ENCODE results near the gene DOLK.

DOLK gene

DNA sequence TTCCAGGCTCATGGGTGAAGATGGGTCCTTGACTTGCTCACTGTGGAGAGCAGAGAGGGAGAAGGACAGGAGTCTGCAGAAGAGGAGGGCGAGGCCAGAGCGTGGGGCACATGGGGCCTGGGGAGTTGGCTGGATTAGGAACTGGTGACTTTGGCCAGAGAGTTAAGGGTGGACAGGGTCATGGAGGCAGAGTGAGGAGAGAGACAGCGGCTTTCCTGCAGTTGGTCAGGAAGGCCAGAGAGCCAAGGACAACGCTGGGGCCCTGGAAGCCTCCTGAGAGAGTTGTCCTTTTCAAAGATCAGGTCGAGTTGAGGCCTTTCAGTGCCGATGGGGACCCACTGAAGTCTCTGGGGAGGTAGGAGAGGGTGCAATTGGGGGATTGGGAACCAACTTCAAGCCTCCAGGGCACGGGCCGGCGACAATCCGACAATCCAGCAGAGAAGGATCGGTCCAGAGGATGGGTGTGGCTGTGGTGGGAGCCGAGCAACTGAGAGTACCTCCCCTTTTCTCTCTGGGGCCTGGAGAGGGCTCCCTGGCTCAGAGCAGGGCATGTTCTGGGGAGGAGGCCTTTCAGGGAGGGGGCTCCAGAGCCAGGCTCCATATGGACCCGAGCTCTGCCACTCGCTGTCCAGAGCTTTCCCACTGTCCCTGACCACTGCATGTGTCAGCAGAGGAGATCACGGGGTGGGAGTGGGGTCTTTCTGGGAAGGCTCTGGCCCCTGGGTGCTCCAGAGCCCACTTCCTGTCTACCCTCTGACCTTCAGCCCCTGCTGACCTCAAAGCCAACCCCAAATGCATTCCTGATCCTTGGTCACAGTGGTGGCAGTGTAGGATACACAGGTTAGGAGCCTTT is 34.1 kb downstream of the DOLK start:
- DNase-seq (ENCODE audit: low read depth): no peak
- TF ChIP-seq, protein P1, sequence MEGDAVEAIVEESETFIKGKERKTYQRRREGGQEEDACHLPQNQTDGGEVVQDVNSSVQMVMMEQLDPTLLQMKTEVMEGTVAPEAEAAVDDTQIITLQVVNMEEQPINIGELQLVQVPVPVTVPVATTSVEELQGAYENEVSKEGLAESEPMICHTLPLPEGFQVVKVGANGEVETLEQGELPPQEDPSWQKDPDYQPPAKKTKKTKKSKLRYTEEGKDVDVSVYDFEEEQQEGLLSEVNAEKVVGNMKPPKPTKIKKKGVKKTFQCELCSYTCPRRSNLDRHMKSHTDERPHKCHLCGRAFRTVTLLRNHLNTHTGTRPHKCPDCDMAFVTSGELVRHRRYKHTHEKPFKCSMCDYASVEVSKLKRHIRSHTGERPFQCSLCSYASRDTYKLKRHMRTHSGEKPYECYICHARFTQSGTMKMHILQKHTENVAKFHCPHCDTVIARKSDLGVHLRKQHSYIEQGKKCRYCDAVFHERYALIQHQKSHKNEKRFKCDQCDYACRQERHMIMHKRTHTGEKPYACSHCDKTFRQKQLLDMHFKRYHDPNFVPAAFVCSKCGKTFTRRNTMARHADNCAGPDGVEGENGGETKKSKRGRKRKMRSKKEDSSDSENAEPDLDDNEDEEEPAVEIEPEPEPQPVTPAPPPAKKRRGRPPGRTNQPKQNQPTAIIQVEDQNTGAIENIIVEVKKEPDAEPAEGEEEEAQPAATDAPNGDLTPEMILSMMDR (IDR thresholded peaks at IDR 0.05; ENCODE audit: low read depth, low read length, missing control alignments): no peak
- no peak overlapping the region for H3K4me3 ChIP-seq (ENCODE audit: low read depth, low read length)

DNA sequence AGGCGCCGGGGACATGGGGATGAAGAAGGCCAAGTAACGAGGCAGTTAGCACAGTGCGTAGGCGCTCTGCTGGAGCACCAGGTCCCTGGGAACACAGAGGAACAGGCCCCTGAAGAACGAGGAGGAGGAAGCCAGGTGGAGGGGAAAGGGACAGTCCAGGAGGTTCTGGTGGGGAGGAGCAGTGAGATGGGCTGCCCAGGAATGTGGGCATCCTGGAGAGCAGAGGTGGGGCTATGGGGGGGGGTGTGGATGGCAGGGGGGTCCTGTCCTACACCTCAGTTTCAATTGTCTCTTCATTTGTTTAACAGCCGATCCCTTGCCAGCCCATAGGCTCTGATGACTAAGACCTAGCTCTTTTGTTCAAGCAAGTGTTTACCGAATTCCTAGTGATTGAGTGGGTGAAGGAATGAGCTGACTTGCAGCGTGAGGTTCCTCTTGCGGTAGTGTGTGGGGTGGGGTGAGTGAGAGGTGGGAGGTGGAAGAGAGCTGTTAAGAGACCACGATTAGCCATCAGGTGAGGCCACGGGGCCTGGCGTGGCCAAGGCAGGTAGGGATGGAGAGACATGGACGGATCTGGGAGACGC is 35.0 kb downstream of the DOLK start:
- H3K4me3 ChIP-seq (ENCODE audit: low read depth, low read length): no peak overlapping the region
- TF ChIP-seq, protein P1 (IDR thresholded peaks at IDR 0.05; ENCODE audit: low read depth, low read length, missing control alignments): no peak
- DNase-seq (ENCODE audit: low read depth): no peak

DNA sequence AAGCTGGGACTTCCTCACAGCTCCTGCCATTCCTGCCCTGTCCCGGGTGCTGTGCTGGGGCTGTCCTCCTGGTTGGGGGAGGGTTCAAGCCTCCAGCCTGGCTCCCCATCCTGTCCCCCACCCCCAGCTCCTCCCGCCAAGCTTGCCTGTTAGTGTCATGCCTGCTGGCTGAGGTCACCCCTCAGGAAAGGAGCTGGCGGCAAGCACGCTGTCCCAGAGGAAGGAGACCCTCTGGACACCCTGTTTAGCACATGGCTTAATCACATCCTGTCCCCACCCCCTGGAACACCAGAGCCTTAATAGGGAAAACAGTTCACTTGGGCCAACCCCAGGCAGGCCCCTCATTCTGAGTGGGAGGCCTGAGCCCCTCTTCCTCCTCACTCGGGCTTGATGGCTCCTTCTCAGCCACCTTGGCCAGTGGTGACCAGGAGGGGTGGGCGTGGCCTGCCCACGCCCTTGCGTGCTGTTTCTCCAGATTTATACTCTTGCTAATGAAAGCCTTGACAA is 35.8 kb downstream of the DOLK start:
- TF ChIP-seq, protein P1 (IDR thresholded peaks at IDR 0.05; ENCODE audit: low read depth, low read length, missing control alignments): no peak
- no peak for DNase-seq (ENCODE audit: low read depth)
- no peak overlapping the region for H3K4me3 ChIP-seq (ENCODE audit: low read depth, low read length)

DNA sequence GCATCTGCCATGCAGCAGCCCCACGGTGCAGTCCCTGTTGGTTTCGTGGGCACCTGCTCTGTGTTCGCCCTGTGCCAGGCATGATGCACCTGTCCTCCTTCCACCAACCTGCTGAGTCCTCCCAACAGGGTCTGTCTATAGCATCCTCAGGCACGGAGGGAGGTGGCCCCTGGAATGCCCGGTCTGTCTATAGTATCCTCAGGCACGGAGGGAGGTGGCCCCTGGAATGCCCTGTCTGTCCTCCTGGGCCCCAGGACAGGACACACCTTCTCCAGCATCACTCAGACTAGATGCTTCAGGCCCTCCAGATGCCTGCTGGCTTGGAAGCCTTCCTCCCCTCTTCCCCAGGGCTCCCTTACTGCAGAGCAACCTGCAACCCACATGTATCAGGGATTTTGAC is 36.5 kb downstream of the DOLK start:
- DNase-seq (ENCODE audit: low read depth): no peak
- no peak overlapping the region for H3K4me3 ChIP-seq (ENCODE audit: low read depth, low read length)
- TF ChIP-seq, protein P1 (IDR thresholded peaks at IDR 0.05; ENCODE audit: low read depth, low read length, missing control alignments): no peak

DNA sequence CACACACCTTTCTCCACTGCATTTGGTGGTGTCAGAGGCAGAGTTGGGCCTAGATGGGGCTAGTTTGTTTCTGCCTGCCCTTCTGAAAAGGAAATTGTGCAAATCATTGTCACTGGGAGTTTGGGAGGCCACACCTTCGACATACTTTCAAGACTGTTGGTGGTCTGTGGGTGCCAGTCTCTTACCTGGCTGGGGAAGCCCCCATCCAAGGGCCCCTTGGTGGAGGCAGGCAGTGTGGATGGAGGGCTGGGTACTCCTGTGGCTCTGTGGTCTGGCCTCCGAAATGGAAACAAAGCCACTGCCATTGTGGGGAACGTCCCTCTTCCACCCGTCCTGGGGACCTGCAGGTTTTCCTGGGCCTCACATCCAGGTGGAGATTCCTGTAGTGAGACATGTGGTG is 37.5 kb downstream of the DOLK start:
- no peak overlapping the region for H3K4me3 ChIP-seq (ENCODE audit: low read depth, low read length)
- DNase-seq (ENCODE audit: low read depth): no peak
- TF ChIP-seq, protein P1 (IDR thresholded peaks at IDR 0.05; ENCODE audit: low read depth, low read length, missing control alignments): no peak

DNA sequence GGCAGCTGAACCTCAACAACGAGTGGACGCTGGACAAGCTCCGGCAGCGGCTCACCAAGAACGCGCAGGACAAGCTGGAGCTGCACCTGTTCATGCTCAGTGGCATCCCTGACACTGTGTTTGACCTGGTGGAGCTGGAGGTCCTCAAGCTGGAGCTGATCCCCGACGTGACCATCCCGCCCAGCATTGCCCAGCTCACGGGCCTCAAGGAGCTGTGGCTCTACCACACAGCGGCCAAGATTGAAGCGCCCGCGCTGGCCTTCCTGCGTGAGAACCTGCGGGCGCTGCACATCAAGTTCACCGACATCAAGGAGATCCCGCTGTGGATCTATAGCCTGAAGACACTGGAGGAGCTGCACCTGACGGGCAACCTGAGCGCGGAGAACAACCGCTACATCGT is 39.0 kb downstream of the DOLK start:
- DNase-seq (ENCODE audit: low read depth): no peak
- TF ChIP-seq, protein P1 (IDR thresholded peaks at IDR 0.05; ENCODE audit: low read depth, low read length, missing control alignments): no peak

More for the DNA sequence above, 39.0 kb downstream of the DOLK start:
- no peak overlapping the region for H3K4me3 ChIP-seq (ENCODE audit: low read depth, low read length)
